DMS79 (cell line): ENCODE measurements around the gene CCDC186.
"Not testable (repeated sequence)": the region's sequence is repeated elsewhere in the genome, so short reads cannot be mapped to it uniquely, and the experiment has no call there.

Source experiments
- DNase-seq: peaks from one replicate; lab custom pipeline; 2025; lab: John Stamatoyannopoulos, UW

CCDC186 gene

DNA sequence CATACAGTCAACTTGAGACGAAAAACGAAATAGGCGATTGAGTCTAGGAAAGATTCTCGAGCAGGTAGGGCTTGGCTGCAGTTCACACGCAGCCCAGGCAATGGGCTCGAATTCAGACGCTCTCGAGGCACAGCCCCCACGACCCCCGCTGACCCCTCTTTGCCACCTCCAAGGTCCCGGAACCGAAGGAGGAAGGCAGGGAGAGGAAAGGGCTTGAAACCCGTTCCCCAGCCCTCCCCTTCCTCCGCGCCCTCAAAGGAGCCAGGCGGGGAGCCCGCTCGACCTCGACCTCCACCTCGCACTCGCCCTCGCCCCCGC lies 441 bp downstream of the CCDC186 start:
- no peak for DNase-seq

DNA sequence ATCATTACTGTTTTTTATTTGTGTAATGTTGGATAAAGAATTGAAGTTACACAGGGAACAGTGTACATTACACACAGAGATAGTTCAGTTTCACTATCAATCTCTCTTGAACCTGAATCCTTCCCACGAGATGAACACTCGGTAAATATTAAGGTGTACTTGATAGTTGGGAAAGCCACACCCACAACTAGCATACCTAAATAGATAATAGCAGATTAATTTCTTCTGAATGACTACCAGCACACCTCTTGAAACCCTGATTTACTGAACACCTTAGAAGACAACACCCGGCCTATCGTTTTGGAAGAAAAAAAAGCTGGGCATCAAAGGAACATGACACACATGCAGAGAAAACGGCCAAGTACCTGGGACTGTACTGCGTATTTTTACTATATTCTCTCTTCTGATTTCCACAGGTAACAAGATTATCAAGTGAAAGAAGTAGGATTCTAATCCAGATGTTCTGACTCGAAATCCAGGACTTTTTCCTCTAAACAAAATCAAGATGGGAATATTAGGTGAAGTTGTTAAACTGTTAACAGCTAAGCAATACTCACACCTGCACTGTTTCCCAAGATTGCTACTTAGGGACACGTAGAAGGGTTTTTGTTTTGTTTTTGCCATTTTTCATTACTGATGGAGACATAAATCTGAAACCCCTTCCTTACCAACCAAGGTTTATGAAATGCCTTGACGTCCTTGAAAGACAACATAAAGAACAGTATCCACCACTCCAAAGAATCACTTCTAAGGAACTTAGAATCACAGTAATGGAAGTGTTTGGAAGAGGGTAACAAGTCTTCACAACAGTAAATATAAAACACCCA lies 1.0 kb downstream of the CCDC186 start:
- DNase-seq, result no peak

GRCh38 chr10:114172216-114172615 lies 1.8 kb downstream of the CCDC186 start:
- DNase-seq, result no peak

DNA sequence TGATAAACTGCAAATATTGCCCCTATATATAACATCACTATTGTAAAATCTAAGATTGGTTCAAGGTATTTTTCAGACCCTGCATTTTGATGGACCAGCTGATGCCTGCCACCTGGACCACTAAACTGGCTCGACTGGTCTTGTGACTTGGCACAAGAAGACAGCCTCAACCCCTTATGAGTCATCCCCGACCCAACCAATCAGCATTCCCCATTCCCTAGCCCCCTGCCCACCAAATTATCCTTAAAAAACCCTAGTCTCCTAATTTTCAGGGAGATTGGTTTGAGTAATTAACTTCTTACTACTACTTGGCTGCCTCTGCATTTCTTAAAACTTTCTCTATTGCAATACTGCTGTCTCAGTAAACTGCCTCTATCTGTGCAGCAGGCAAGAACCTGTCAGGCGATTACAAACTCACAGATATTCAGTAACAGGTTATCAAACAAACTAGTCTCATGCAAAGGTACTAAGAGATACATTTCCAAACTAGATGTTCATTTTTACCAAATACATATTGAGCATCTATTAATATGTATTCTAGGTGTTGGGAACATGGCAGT lies 5.5 kb downstream of the CCDC186 start:
- no peak for DNase-seq

- DNase-seq, result no peak
Measured at GRCh38 chr10:114167985-114168384, 6.0 kb downstream of the CCDC186 start.

- no peak for DNase-seq
Measured at GRCh38 chr10:114166494-114166893, 7.5 kb downstream of the CCDC186 start.

- no peak for DNase-seq
Measured at GRCh38 chr10:114166043-114166442, 8.0 kb downstream of the CCDC186 start.

- no peak for DNase-seq
Measured at GRCh38 chr10:114163062-114163461, 10.9 kb downstream of the CCDC186 start.

DNA sequence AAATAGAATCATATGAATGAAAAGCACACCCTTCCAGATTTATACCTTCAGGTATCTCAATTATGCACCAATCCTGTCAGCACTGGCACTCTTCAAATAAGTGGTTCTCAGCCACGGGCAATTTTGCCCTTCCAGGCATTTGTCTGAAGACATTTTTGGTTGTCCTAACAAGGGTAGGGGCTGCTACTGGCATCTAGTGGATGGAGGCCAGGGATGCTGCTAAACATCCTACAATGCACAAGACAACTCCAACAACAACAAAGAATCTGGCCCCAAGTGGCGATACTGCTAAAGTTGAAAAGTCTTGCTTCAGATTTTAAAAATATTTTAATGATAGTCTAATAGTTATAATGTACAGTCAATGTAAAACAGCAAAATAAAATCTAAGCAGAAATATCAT lies 16.1 kb downstream of the CCDC186 start:
- DNase-seq, result no peak

DNA sequence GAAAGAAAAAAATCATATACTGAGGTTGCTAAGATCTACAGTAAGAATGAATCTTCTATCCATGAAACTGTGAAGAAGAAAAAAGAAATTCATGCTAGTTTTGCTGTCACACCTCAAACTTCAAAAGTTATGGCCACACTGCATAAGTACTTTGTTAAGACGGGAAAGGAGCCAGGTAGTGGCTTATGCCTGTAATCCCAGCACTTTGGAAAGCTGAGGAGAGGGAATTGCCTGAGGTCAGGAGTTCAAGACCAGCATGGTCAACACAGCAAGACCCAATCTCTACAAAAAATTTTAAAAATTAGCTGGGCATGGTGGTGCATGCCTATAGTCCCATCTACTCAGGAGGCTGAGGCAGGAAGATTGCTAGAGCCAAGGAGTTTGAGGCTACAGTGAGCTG lies 22.1 kb downstream of the CCDC186 start:
- DNase-seq, result no peak

GRCh38 chr10:114151486-114151885 lies 22.5 kb downstream of the CCDC186 start:
- no peak for DNase-seq

DNA sequence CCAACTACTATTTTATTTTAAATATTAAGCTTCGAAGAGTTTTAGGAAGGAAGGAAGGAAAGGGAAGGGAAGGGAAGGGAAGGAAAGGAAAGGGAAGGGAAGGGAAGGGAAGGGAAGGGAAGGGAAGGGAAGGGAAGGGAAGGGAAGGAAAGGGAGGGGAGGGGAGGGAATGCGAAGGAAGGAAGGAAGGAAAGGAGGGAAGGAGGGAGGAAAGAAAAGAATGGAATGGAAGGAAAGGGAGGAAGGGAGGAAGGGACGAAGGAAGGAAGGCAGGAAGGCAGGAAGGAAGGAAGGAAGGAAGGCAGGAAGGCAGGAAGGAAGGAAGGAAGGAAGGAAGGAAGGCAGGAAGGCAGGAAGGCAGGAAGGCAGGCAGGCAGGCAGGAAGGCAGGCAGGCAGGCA lies 24.5 kb downstream of the CCDC186 start:
- DNase-seq, result not testable (repeated sequence)

DNA sequence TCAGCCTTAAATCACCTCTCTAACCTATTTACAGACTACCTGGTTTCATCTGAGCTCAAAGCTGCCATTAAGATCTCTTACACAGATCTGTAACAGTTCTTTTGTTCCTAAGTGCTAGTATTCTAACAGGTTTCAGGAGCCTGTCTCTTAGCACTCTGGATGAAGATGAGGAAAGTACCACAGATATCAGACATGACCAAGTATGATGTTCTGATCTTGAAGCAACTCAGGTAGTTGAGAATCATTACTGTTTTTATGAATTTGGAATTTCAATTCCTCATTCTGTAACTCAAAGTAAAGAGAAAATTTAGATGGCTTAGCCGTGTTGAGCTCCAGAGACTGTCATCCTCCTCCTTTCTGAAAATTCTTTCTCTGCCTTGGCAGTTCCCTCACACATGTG lies 30.8 kb downstream of the CCDC186 start:
- no peak for DNase-seq

DNA sequence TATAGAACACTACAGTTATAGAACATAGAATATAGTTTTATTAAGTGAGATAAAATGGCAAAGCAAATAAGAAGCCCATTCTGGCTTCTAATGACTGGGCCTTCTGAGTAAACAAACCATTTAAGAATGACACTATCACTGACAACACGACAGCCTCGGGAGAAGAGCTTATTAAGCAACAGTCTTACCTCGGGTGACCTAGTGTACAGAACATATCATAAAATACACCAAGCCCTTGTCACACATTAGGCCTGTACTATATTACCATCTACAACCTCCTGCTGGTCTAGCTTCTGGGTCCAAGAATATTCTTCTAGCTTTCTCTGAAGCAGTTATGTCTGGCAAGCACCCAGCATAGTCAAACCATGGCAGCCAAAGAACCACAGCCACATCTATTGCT lies 32.0 kb downstream of the CCDC186 start:
- no peak for DNase-seq

GRCh38 chr10:114140827-114141226 lies 33.2 kb downstream of the CCDC186 start:
- DNase-seq, result not testable (repeated sequence)

DNA sequence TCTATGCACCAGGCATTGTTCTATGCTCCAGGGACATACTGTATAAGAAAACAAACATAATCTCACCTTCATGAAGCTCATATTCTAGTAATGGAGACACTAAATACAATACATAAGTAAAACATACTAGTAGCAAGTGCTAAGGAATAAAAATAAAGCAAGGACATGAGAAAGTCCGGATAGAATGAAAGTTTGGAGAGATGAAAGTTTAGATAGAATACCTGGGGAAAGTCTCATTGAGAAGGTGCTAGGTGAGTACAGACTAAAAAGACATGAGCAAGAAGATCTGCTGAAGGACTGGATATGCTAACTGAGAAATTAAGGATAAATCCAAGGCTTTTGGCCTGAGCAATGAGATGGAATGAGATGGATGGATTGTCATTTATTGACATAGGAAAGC lies 34.0 kb downstream of the CCDC186 start:
- no peak for DNase-seq

DNA sequence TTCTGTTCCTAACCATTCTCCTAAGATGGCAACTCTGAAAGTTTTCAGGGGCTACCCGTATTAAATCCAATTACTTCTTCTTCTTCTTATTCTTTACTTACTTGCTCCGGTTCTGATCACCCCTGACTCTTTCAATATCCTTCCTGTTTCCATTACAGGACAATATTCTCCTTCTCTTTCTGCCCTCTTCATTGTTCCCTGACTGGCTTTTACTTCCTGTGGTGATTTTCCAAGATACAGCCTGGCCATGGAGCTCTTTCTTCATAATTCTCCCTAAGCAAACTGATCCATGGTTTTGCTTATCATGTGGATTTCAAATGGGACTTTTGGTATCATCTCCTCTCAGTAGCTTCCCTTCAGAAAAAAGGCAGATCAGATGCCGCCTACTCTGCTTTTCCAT lies 35.4 kb downstream of the CCDC186 start:
- no peak for DNase-seq

DNA sequence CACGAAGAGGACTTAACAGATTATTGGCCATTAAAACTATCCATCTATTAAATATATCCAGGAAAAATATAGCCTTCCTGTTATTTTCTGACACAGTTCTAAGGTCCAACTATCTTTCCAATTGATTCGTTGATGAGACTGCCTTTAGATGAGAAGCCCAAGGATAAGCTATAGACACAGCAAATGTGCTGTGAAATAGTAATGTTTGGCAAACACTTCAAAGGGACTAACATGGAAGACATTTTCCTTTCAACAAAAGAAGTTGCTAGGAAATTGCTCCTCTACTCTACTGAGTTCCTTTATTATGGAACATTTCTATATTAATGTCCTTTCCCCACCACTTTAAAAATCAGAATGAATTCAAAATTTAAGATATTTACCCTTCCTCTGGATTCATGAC lies 38.5 kb downstream of the CCDC186 start:
- DNase-seq, result no peak

DNA sequence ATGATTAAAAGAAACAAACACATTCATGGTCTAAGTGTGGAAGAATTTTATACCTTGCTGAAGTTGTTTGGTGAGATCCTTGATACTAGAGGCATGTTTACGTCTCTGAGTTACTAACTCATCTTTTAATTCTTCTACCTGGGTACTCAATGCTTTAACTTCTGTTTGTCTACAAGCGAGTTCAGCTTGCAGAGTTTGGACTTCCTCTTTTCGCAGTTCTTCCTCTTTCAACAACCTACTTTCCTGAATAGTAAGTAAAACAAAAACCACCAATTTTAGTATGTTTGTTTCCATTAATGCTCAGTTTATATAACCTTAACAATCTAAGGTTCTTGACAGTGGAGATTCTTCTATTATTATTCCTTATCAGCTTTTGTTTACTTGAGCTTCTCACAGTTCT lies 42.9 kb downstream of the CCDC186 start:
- no peak for DNase-seq

- no peak for DNase-seq
Measured at GRCh38 chr10:114121031-114121430, 53.0 kb downstream of the CCDC186 start.

- no peak for DNase-seq
Measured at GRCh38 chr10:114118514-114118913, 55.5 kb downstream of the CCDC186 start.

GRCh38 chr10:114117728-114118127 lies 56.3 kb downstream of the CCDC186 start:
- DNase-seq, result no peak

DNA sequence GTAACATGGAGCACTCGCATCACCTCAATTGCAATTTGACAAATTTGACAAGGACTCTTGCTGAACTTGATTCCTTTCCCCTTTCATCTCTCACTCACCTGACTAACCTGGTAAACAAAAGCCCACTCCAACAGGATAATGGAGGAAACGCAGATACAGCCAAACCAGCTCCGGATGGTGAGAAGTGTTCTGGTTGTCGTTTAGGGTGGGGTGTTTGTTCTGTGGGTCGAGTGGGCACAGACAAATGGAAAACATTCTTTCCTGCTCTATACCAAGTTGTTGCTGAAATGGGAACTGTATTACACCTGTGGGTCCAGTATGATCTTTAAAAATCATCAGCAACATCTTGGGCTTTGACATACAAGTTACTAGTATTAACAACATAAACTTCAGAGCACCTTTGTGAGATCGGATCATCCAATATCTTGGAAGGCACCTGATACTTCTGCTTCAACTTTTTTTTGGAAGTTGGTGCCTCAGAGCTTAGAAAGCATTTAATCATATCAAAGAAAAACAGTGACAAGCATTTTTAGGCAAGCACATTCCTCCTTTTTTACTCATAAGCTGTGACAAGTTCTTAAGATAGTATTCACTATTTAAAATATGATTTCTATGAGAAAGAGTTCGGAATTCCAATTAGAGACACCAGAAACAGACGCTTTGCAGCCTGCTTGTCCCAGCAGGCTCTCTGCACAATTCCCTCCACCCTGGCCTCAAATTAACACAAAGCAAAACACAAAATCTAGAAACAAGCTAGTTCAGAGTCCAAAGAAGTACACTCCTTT lies 58.1 kb downstream of the CCDC186 start:
- DNase-seq, result no peak
